Measurements from ENCODE around the gene MEF2C.

DNA sequence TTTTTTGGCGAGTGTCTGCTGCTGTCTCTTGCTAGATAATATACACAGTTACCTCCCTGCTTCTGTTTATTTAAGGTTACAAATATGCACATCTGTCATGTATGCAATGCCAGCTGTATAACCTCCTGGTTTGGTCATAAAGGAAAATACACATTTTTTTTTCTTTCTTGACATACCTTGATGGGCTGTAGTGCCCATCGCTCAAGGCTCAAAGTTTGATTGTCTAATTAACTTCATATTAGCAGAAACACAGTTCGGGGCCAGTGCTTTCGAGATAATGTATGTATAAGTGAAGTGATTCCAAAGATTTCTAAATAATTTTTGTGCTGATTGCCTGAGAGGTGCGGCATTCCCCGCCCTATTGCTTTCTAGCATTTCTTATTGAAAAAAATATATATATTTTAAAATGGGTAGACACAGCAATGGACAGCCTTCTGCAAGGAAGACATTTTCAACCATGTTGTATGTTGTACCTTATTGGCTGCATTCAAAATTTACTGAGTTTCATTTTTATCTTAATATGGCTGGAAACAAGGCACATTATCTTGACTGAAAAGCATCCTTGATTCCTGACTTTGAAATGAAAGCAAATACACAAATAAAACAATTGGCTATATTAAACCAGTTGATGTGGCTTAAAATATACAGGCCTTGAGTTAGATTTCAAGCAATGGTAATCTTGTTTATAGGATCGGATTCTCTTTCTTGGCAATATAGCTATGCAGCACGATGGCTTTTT is 206.2 kb downstream of the MEF2C start:
- TF ChIP-seq, protein P1, sequence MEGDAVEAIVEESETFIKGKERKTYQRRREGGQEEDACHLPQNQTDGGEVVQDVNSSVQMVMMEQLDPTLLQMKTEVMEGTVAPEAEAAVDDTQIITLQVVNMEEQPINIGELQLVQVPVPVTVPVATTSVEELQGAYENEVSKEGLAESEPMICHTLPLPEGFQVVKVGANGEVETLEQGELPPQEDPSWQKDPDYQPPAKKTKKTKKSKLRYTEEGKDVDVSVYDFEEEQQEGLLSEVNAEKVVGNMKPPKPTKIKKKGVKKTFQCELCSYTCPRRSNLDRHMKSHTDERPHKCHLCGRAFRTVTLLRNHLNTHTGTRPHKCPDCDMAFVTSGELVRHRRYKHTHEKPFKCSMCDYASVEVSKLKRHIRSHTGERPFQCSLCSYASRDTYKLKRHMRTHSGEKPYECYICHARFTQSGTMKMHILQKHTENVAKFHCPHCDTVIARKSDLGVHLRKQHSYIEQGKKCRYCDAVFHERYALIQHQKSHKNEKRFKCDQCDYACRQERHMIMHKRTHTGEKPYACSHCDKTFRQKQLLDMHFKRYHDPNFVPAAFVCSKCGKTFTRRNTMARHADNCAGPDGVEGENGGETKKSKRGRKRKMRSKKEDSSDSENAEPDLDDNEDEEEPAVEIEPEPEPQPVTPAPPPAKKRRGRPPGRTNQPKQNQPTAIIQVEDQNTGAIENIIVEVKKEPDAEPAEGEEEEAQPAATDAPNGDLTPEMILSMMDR (conservative IDR thresholded peaks at IDR 0.05; ENCODE audit: low read depth in 2 of 2): no peak
- TF ChIP-seq, protein P2, sequence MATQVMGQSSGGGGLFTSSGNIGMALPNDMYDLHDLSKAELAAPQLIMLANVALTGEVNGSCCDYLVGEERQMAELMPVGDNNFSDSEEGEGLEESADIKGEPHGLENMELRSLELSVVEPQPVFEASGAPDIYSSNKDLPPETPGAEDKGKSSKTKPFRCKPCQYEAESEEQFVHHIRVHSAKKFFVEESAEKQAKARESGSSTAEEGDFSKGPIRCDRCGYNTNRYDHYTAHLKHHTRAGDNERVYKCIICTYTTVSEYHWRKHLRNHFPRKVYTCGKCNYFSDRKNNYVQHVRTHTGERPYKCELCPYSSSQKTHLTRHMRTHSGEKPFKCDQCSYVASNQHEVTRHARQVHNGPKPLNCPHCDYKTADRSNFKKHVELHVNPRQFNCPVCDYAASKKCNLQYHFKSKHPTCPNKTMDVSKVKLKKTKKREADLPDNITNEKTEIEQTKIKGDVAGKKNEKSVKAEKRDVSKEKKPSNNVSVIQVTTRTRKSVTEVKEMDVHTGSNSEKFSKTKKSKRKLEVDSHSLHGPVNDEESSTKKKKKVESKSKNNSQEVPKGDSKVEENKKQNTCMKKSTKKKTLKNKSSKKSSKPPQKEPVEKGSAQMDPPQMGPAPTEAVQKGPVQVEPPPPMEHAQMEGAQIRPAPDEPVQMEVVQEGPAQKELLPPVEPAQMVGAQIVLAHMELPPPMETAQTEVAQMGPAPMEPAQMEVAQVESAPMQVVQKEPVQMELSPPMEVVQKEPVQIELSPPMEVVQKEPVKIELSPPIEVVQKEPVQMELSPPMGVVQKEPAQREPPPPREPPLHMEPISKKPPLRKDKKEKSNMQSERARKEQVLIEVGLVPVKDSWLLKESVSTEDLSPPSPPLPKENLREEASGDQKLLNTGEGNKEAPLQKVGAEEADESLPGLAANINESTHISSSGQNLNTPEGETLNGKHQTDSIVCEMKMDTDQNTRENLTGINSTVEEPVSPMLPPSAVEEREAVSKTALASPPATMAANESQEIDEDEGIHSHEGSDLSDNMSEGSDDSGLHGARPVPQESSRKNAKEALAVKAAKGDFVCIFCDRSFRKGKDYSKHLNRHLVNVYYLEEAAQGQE (IDR thresholded peaks at IDR 0.05; ENCODE audit: unreplicated experiment): no peak
- TF ChIP-seq EZH2phosphoT487 (IDR thresholded peaks at IDR 0.05; ENCODE audit: unreplicated experiment): no peak
- no peak for TF ChIP-seq ZNF331 (CRISPR knock-in tag; IDR thresholded peaks at IDR 0.05; ENCODE audit: low read depth)
- no peak for TF ChIP-seq POLR2AphosphoS5 (IDR thresholded peaks at IDR 0.05; ENCODE audit: low read depth)
- no peak for TF ChIP-seq STAT1 (IDR thresholded peaks at IDR 0.05; ENCODE audit: unreplicated experiment)
